GM12878 (cell line): ENCODE measurements around the gene CAP2. TPM values are rescaled to one million over a fixed set of nuclear protein-coding genes. Genes with fewer than 3 reads are reported as not detected.
A peak's percentile ranks its signal among the peaks of the same experiment; 100 is the strongest.

Source experiments
- BHLHE40 ChIP-seq, 2 experiments: fragments of 450-650 bp in 1 of 2; IDR thresholded peaks; 2 replicates each; pipeline ENCODE4 v1.6.1; 2011 to 2017; ENCODE audit warnings: low read depth in 2 of 2, borderline replicate concordance in 1 of 2, improper control_type of control experiment in 1 of 2, low read length in 1 of 2, mild to moderate bottlenecking in 1 of 2
- BMI1 ChIP-seq: fragments of 450-650 bp; IDR thresholded peaks from 2 replicates; pipeline ENCODE4 v1.6.1; 2016; ENCODE audit warnings: mild to moderate bottlenecking, moderate library complexity, borderline replicate concordance
- CBX3 ChIP-seq: fragments of 200-600 bp; sonication (generic); IDR thresholded peaks from 2 replicates; pipeline ENCODE4 v1.6.1; 2016; ENCODE audit warnings: low read depth, borderline replicate concordance
- CBX5 ChIP-seq: sonication (generic); IDR thresholded peaks from 2 replicates; pipeline ENCODE4 v1.6.1; 2016; ENCODE audit warnings: low read depth, moderate library complexity, mild to moderate bottlenecking, inconsistent platforms
- CEBPB ChIP-seq, 2 experiments: fragments of 150-350 bp in 1 of 2; IDR thresholded peaks; 2 replicates each; pipeline ENCODE4 v1.6.1; 2012 to 2014; ENCODE audit warnings: low read depth in 2 of 2, low read length in 2 of 2, borderline replicate concordance in 1 of 2, inconsistent platforms in 1 of 2
- CHD2 ChIP-seq: IDR thresholded peaks from 2 replicates; pipeline ENCODE4 v1.6.1; 2011; ENCODE audit warnings: low read depth, low read length, improper control_type of control experiment, borderline replicate concordance
- ESRRA ChIP-seq: IDR thresholded peaks from 2 replicates; pipeline ENCODE4 v1.6.1; 2012; ENCODE audit warnings: mild to moderate bottlenecking, low read length, improper control_type of control experiment
- FOXM1 ChIP-seq: IDR thresholded peaks from 2 replicates; pipeline ENCODE4 v1.6.1; 2012; ENCODE audit warnings: low read depth, mild to moderate bottlenecking, inconsistent platforms, low read length, moderate library complexity
- GATAD2B ChIP-seq: fragments of 450-650 bp; conservative IDR thresholded peaks from 2 replicates; pipeline ENCODE4 v1.6.1; 2017; ENCODE audit warnings: low read depth, mild to moderate bottlenecking, moderate library complexity
- HCFC1 ChIP-seq: fragments of 150-350 bp; IDR thresholded peaks from 2 replicates; pipeline ENCODE4 v1.6.1; 2014; ENCODE audit warnings: low read length
- KAT2A ChIP-seq: conservative IDR thresholded peaks from 2 replicates; pipeline ENCODE4 v1.6.1; 2011; ENCODE audit warnings: low read depth, low read length; ENCODE audit not compliant: control insufficient read depth
- KDM1A ChIP-seq: fragments of 200-600 bp; sonication (generic); IDR thresholded peaks from 2 replicates; pipeline ENCODE4 v1.6.1; 2016; ENCODE audit warnings: borderline replicate concordance
- NFIC ChIP-seq: IDR thresholded peaks from 2 replicates; pipeline ENCODE4 v1.6.1; 2012; ENCODE audit warnings: low read depth, mild to moderate bottlenecking, inconsistent platforms, low read length, moderate library complexity
- NR2C2 ChIP-seq: IDR thresholded peaks from 2 replicates; pipeline ENCODE4 v1.6.1; 2011; ENCODE audit warnings: borderline replicate concordance, low read depth; ENCODE audit not compliant: control insufficient read depth, insufficient read length
- PBX3 ChIP-seq: IDR thresholded peaks from 2 replicates; pipeline ENCODE4 v1.6.1; 2011; ENCODE audit warnings: mild to moderate bottlenecking, low read depth, low read length, moderate library complexity; ENCODE audit not compliant: insufficient replicate concordance
- RAD21 ChIP-seq: IDR thresholded peaks from 2 replicates; pipeline ENCODE4 v1.6.1; 2011; ENCODE audit warnings: mild to moderate bottlenecking, low read depth, low read length, moderate library complexity; ENCODE audit not compliant: insufficient read depth
- REST ChIP-seq: IDR thresholded peaks from 2 replicates; pipeline ENCODE4 v1.6.1; 2012; ENCODE audit warnings: mild to moderate bottlenecking, low read depth, low read length
- RFX5 ChIP-seq: IDR thresholded peaks from 2 replicates; pipeline ENCODE4 v1.6.1; 2011; ENCODE audit warnings: low read depth, low read length, improper control_type of control experiment
- SKIL ChIP-seq: fragments of 450-650 bp; IDR thresholded peaks from 2 replicates; pipeline ENCODE4 v1.6.1; 2017; ENCODE audit warnings: mild to moderate bottlenecking, low read depth, inconsistent platforms; ENCODE audit not compliant: poor library complexity, severe bottlenecking
- SMARCA5 ChIP-seq: fragments of 450-650 bp; IDR thresholded peaks from 2 replicates; pipeline ENCODE4 v1.6.1; 2017; ENCODE audit warnings: mild to moderate bottlenecking
- SMC3 ChIP-seq: IDR thresholded peaks from 2 replicates; pipeline ENCODE4 v1.6.1; 2011; ENCODE audit warnings: low read length, improper control_type of control experiment, borderline replicate concordance
- YY1 ChIP-seq: IDR thresholded peaks from 2 replicates; pipeline ENCODE4 v1.6.1; 2011; ENCODE audit warnings: low read depth, mild to moderate bottlenecking, low read length
- ZBED1 ChIP-seq: IDR thresholded peaks from 2 replicates; pipeline ENCODE4 v1.6.1; 2016; ENCODE audit warnings: borderline replicate concordance
- ZNF274 ChIP-seq: IDR thresholded peaks from one replicate; pipeline ENCODE4 v1.8.0; 2011; ENCODE audit not compliant: insufficient read length, insufficient read depth
- ZZZ3 ChIP-seq: IDR thresholded peaks from 2 replicates; pipeline ENCODE4 v1.6.1; 2011; ENCODE audit warnings: low read depth; ENCODE audit not compliant: control insufficient read depth, insufficient read length
- polyA plus RNA-seq, 11 experiments: library from polyadenylated mRNA; depleted of rRNA in 4 of 11; unstranded in 6 of 11; stranded (reverse) in 5 of 11; fragments of >200 nt; fragmentation: Nextera tagmentation in 4 of 11; fragmentation: Illumina TruSeq in 1 of 11; extraction: Ambion mirVana in 4 of 11; extraction: Trizol in 1 of 11; gene quantifications; 1 replicate in 1 of 11; 2 replicates in 10 of 11; pipeline versions ENCODE4 v1.2.1 to v1.2.3, GENCODE V29; 2011 to 2016; ENCODE audit warnings: inconsistent platforms in 2 of 11, missing spikeins in 2 of 11, low read depth in 1 of 11
- total RNA-seq, 4 experiments: library from RNA; depleted of rRNA in 3 of 4; stranded (reverse); fragments of >200 nt in 3 of 4; fragmentation: Illumina TruSeq in 1 of 4; extraction: Trizol in 1 of 4; gene quantifications; 2 replicates each; pipeline versions ENCODE4 v1.2.1 to v1.2.3, GENCODE V29; 2013 to 2021

CAP2 gene
- total and polyA plus RNA-seq, 10 of the 15 experiments (the other 5 are each of a cell fraction or from before 2014, with no cell fraction given), result 0.10 to 2.0 (median 0.15) TPM; not detected in 7

- TF ChIP-seq SKIL (no peak), CEBPB (IDR thresholded peaks at IDR 0.05; ENCODE audit: borderline replicate concordance in 1 of 2, low read depth in 2 of 2, low read length in 2 of 2) (no peak), RFX5 (no peak), ESRRA (no peak), BHLHE40 (IDR thresholded peaks at IDR 0.05; ENCODE audit: borderline replicate concordance in 1 of 2, low read depth in 2 of 2, low read length in 1 of 2) (peak; percentile 78 to 92), NFIC (no peak), CBX5 (no peak; the same call in 1 of the 2 replicates), CHD2 (no peak), ZBED1 (no peak), BMI1 (no peak), FOXM1 (no peak), ZZZ3 (no peak), PBX3 (no peak), REST (no peak), KAT2A (no peak), ZNF274 (no peak), YY1 (no peak), NR2C2 (no peak), KDM1A (no peak), SMARCA5 (no peak), RAD21 (no peak), SMC3 (no peak), GATAD2B (peak; percentile 81), HCFC1 (no peak), CBX3 (no peak)
Observed at GRCh38 chr6:17600527-17601385, 207.4 kb downstream of the CAP2 start (continued).
